T-helper 2 cell treated with Interferon-gamma antibody and Interleukin-4, amounts not matched to agents 100 ng/mL and 5 ng/mL, for 36 hours (primary cell): ENCODE measurements around the gene RNU6-7. TPM values are rescaled to one million over a fixed set of nuclear protein-coding genes. Genes with fewer than 3 reads are reported as not detected.

Experiments used
- intact Hi-C: fragments of 100-400 bp; cut with micrococcal nuclease; formaldehyde crosslinking; loops from one replicate; pipeline ENCODE4 v1.15.1; 2023
- total RNA-seq: library from RNA; stranded (reverse); gene quantifications from 2 replicates; pipeline ENCODE4 v1.2.3, GENCODE V29; 2022

RNU6-7 gene
- total RNA-seq, 1 donor from 2014 or later: not detected

DNA sequence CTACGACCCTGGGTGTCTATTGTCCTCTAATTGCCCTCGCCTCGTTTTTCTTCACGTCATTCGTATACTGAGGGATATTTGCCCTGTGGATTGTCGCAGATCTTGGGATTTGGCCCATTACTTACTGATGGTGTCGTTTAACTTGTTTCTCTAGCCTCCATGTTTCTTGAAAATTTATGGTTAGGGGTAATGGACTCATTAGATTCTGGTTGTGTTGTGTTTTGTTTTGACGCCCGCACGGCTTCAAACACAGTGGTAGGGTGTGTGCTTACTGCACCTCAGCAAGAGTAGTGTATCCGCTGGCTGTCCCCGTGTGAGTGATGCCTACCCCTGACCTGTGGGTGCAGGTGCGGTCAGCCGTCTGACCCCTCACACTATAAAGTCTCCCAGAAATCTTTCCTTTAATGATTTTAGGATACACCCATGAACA lies 2.1 kb downstream of the RNU6-7 start:
- intact Hi-C loops: loop anchor here (1.0 to 5.0 kb wide), 10 partner anchors 29 to 1582 kb away; partner anchors contain the start of genes DTD2, HECTD1, NUBPL and SCFD1

DNA sequence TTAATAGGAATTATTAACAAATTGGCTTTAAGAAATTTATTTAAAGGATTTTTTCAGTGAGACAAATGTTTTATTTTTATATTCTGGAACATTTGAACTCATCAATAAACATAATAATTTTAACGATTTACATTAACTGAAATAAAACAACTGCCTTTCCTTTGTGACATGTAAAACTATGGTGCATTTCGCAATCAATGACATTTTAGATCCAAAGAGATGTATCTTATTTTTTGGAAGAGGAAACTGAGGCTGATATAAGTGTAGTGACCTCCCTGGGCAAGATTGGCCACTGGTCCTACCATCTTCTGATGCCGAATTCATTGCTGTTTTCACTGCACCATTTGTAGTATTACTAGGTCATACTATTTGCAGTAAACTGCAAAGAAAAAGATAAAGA lies 3.7 kb downstream of the RNU6-7 start:
- intact Hi-C loops: no loop called here

DNA sequence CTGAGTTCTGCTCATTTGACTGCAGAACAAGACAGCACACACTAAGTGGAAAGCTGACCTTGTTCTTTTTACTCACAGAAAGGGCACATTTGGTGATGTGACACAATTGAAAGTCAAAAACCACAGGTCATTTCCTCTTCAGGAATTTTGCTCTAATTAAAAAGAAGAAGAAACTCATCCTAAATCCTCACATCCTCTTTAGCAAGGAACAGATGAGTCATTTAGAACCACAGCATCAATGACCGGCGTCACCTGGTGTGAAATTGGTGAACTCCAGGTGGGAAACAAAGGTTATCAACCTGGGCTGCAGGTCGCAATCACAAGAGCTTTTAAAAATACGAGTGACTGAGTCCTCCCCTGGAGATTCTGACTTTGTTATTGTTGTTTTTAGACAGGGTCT lies 4.1 kb downstream of the RNU6-7 start:
- intact Hi-C loops: no loop called here

DNA sequence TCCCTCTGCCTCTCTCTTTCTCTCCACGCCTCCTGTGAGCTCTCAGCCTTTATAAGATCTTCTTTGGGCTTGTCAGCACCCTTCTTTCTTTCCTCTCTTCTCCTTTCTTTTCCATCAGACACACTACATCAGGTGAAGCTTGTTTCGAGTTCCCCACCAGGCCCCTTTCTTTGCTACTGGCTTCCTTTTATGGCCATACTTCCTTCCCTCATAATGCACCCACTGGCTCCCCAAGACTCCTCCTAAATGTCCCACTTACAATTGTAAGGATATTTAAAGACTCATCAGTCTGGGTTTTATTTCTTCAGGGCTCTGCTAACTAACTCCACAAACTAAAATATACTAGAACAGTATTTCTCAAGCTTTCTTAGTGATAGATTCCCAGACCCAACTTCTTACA lies 4.7 kb downstream of the RNU6-7 start:
- intact Hi-C loops: no loop called here

DNA sequence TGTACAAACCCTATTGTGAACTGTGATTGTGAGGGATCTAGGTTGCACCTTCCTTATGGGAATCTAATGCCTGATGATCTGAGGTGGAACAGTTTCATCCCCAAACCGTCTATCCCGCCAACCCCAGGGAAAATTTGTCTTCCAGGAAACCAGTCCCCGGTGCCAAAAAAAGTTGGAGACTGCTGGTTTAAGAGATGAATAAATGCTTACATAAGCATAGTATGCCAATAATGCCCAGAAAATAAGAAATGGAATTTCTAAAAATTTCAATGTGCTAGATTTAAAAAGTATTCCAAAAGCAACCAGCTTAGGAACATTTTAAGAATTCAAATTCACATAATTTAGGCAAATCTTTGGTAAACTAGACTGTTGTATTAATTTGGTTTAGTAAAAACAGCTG lies 6.6 kb downstream of the RNU6-7 start:
- intact Hi-C loops: no loop called here

DNA sequence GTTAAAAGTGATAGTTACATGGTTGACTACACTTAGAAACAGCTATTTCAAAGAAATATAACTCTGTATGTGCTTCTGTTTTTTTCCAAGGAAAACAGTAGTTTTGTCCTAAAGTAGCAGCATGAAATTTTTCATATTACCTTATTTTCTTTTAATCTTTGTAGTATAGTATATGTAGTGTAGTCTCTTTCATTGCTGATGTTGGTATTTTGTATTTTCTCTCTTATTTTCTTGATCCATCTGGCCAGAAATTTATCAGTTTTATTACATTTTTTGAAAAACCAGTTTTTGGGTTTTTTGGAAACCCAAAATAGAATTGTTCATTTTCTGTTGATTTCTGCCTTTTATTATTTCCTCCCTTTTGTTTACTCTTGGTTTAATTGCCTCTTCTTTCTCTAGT lies 7.6 kb downstream of the RNU6-7 start:
- intact Hi-C loops: no loop called here

DNA sequence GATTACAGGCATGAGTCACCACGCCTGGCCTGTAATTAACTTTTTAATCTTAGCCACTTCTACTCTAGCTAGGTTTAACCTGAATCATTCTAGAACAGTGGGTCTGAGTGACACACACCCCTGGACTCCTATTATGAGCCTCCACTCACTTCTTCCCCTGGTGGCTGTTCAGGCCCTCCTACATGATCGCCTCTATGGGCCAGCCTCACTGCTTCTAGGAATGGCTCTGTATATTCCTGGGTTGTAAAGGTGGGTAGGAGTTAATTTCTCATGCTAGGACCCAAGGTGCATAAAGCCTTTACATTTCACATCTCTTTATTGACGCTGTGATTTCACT lies 9.2 kb downstream of the RNU6-7 start:
- intact Hi-C loops: no loop called here

DNA sequence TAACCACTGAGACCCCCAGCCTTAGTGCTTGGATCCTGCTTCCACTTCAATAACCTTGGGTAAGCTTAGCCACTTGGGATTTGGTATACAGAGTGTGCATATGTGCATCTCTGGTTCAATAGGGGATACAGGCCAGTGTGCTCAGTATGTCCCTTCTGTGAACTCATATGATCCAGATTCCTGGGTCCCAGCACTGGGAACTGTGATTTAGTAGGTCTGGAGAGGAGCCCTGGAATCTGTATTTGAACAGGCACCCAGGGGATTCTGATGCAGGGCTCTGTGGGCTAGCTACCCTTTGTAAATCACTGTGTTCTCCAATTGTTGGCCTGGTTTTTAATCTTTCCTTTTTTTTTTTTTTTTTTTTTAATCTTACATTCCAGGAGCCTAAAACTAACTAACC lies 11.0 kb downstream of the RNU6-7 start:
- intact Hi-C loops: no loop called here

DNA sequence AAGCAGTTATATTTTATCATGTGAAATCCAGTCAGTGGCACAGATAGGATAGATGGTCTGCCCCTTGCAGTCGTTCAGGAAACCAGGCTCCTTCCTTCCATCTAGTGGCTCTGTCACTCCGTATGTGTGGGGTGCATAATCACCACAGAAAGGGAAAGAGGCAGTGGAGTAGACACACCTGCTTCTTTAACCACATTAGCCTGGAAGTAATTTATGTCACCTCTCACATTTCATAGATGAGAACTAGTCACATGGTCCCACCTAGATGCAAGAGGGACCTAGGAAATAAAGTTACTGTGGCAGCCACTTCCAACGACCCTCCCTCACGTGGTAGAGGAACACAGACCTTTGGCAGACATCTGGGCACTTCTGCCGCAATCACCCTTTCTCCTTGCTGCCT lies 15.5 kb downstream of the RNU6-7 start:
- intact Hi-C loops: no loop called here

DNA sequence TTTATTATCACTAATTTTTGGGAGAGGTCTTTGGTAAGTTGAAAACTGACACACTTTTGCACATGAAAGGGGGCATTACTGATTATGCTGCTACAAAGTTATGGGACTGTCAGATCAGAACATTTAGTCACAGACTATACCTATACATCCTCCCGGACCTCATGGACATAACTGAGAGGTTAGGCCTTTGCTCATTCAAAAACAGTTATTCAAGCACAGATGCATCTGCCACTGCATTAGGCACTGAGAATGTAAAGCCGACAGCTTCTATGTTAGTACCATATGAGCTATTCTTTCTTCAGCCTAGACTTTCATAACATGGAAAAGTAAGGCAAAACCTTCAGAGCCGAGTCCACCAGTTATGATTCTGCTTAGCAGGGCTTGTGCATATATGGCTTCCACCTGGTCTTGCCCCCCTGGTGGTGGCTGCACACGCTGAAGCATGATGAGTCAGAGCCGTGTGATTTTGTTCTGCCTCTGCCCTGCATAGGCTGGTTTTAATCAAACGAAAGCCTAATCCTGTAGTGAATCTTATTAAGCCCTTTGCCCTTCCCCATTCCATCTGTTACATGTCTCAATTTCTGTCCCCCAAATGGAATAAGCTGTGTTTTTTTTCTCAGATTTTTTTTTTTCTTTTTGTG lies 23.0 kb downstream of the RNU6-7 start:
- intact Hi-C loops: no loop called here

DNA sequence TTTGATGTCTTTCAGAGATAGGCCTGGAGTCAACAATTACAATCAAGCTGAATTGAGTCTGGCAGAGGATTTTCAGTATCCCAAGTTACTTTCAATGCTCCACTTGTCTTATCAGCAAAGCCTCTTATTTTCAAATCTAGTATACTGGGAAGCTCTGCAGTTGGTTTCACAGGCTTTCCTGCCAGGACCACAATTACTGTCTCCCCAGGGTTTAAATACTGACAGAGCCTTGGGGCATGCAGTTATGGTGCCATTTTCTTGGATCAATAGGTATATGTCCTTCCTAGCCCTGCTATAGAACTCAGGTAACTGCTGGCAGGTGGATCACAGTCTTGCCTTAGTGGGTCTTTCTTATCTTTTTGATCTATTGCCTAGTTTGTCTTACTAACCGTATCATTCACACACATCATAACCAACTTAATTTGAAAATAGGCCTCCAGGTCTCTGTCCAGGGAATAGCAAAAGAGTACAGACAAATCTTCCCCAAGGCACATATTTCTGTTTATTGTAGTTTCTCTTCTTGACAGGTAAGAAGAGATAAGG lies 23.6 kb downstream of the RNU6-7 start:
- intact Hi-C loops: no loop called here

DNA sequence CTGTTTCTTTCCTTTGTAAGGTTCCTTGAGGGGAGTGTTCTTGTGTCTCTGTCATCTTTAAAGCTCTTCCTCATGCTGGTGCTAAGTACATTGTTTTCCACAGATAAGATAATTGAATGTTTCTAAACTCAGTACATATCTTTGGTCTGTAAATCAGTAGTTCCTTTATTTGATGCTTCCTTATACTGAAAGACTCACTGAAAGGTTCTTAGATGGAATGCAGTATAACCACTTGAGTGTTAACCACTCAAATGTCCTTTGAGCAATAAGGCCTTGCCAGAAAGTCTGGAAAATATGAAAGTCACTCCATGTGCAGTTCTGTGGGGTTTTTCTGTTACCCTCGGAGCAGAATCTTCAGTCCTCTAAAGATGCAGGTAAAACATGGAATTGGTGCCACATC lies 24.2 kb downstream of the RNU6-7 start:
- intact Hi-C loops: no loop called here

DNA sequence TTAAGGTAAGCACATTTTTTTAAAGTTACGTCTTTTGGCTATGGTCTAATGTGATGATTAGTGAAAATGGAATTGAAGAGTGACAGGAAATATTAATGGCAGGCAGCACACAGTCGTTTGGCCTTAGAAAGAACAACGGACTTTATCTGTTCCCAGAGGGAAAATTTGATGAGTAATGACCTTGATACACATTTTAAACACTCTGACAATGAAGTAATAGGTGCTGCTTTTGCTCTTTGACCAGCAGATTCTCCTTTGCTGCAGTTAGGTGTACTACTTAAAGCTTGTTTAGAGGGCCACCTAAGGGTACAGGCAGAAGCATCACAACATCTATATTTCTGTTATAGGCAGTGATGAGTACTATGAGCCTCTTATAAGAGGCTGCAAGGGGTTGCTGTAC lies 28.3 kb downstream of the RNU6-7 start:
- intact Hi-C loops: no loop called here

DNA sequence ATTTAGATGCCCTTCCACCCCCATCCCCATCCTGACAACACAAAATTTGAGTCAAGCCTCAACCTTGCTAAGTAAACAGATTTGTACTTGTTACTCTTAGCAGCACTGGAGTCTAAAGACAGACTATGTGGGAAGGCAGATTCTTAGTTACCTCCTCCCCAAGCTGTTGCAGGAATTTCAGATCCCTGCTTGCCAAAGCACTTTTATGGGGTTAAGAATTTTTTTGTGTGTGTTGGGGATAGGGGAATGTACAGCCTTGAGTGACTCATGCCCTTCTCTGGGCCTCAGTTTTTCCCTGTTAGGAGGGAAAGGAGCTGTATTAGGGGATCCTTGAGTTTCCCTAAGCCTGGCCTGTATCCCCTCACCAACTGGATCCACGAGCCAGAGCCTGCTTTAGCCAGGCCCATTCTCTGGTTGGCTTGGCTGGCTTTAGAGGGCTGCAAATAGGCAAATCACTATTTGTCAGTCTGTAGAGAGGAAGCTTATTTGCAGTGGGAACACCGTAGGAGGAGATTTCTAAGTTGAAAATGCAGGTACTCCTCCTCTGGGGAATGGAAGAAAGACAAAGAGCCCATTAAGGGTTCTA lies 28.9 kb downstream of the RNU6-7 start:
- intact Hi-C loops: no loop called here

DNA sequence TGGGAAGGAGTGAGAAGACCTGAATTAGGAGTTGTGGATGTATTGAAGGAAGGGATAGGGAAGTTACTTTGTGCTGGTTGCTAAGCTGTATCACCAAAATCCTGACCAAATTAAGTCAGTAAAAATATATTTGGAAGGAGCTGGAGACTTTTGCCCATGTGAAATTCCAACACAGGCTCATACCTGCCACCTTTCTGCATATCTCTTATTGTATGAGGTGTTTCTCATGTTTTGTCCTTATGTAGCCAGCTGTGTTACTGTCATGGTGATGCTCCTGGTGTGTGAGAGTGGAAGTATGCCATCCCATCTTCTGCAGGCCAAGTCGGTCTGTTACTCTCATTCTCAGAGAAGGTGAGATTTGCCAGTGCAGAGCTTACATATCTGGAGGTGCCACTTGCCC lies 30.6 kb downstream of the RNU6-7 start:
- intact Hi-C loops: loop anchor here (2.0 kb wide), 1 partner anchor 30 kb away; the partner anchor contains the start of genes RNU6-7 and RNU6-8

DNA sequence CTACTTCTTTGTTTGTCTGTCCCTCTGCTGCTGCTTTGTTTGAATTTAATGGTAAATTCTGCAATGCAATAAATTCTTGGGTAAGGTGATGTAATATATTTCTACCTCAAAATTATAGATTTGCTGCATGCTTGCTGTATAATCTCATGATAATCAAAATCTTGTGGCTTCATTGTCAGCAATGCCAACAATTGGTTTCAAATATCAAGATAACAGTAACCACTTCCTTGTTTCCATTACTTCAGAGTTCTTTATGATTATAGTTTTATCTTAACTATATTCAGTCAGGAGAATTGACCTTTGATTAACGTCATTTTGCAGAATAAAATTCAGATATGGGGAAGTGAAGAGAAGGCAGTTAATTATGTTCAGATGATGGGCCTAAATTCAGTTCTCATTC lies 31.4 kb downstream of the RNU6-7 start:
- intact Hi-C loops: loop anchor here (2.0 kb wide), 1 partner anchor 30 kb away; the partner anchor contains the start of genes RNU6-7 and RNU6-8

DNA sequence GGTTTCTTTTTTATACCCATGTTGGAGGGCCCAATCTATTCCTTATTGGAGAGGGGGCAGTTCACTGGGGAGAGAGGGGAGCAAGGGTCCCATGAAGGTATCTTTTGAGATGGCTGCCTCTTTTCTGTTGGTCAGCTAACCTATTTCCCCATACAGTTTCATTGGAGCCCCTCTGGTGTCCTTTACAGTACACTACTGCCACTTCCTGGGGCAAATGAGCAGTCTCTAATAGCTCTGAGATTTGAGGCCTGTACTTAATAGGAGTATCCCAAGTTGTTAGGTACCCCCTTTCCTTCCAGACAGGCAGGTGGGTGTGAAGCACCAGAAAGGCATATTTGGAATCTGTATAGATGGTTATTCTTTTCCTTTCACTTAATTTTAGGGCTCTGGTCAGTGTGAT lies 42.6 kb downstream of the RNU6-7 start:
- intact Hi-C loops: no loop called here

DNA sequence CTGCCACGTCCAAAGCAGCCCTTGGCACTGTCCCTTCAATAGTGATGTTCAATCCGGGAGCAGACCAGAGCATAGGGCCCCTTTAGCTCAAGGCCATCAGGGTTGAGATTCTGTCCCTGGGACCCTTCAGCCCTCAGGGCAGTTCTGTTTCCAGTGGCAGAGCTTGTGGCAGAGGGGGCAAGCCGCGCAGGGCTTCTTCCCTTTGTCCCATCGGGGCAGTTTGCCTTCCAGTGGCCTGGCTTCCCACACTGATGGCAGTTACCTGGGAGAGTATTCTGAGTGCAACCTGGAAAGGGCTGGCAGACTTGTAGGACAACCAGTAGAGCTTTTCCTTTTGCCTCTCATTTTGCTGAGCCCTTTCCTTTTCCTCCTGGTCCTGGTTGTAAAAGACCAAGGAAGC lies 44.9 kb downstream of the RNU6-7 start:
- intact Hi-C loops: no loop called here

DNA sequence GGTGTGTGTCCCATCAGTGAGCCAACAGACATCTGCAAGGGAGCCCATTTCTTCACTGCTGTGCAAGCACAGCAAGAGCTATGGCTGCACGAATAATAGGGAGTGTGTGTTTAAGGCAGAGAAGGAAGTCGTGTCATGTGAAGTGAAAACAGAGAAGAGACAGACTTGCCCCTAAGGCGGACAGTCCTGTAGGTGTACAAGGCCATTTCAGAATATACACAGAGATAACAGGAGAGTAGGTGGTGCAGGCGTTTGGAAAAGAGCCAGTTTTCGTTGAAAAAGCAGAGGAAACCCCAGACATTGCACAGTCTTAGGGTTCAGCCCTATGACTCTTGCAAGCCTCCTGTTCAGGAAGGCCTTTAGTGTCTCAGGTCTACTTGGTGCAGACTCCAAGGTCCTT lies 47.5 kb downstream of the RNU6-7 start:
- intact Hi-C loops: no loop called here

DNA sequence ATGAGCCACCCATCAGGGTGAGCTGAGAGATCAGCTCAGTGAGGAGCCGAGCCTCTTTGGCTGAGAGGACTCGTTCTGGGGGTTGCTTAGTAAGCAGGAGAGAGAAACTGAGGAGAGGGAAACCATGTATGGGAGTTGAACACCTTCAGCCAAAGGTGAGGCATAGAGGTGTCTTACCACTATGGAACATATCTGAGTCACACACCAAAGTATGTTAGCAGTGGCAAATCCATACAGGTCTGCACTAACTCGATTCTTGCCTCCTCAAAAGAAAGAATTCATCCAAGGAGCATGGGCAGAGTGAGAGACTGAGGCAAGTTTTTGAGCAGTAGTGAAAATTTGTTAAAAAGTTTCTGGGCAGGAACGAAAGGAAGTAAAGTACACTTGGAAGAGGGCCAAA lies 47.9 kb downstream of the RNU6-7 start:
- intact Hi-C loops: loop anchor here (5.0 to 10.0 kb wide), 2 partner anchors 47 to 215 kb away; partner anchors contain the start of genes RNU6-7 and RNU6-8

DNA sequence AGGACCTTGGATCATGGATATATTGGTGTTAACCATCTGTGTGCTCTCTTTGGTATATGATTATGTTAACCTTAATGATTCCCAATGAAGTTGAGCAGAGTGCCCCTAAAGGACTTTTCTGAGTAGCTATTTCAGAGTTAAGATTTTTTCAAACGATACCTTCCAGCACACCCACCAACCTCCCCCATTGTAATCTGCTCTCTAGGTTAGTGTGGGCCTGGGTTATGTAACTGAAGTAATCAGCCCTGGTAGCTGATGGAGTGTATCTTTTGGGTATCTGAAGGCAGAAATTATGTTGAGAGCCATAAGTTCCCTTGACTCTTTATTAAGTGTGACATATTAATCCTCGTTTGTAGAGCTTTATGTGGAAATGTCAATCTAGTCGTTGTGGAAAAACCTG lies 48.8 kb downstream of the RNU6-7 start:
- intact Hi-C loops: loop anchor here (5.0 to 10.0 kb wide), 2 partner anchors 48 to 214 kb away; partner anchors contain the start of genes RNU6-7 and RNU6-8

DNA sequence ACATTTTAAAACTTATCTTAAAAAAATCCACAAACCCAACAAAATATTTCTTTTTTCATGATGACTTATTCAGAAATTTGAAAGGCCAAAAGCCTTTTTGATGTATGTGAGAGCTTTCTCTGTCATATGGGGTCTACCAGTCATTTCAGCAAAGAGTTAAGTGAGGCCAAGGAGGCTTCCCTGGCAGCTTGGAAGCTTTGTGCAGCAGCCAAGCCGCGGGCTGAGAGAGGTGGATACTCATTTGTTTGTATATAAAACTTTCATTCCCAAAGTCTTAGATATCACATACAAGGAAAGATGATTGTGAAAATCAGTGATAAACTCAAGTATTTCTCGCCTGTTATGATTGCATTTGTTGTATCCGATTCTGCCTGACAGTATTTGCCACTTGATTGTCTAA lies 49.7 kb downstream of the RNU6-7 start:
- intact Hi-C loops: loop anchor here (5.0 to 10.0 kb wide), 2 partner anchors 49 to 213 kb away; partner anchors contain the start of genes RNU6-7 and RNU6-8
